ENCODE measurements around the gene MAP4K3. TPM values are rescaled to one million over a fixed set of nuclear protein-coding genes. Genes with fewer than 3 reads are reported as not detected.
A peak's percentile ranks its signal among the peaks of the same experiment; 100 is the strongest.

The MAP4K3 gene
- total and polyA plus RNA-seq, 9 of the 15 experiments (the other 6 are each of a cell fraction or from before 2014, with no cell fraction given), result 3.1 to 30.0 (median 16.9) TPM

DNA sequence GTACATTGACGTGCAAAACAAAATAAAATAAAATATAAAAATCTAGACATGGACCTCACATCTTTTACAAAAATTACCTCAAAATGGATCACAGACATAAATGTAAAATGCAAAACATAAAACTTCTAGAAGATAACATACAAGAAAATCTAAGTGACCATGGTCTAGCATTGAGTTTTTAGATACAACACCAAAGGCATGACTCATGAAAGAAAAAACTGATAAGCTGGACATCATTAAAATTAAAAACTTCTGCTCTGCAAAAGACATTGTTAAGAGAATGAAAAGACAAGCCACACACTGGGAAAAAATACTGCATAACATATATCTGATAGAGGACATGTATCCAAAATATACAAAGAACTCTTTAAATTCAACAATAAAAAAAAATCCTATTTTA is 14.4 kb downstream of the MAP4K3 start:
- TF ChIP-seq ARID1B (IDR thresholded peaks at IDR 0.05), result peak; percentile 54; the same call in 1 of the 2 replicates
- TF ChIP-seq, protein P1, sequence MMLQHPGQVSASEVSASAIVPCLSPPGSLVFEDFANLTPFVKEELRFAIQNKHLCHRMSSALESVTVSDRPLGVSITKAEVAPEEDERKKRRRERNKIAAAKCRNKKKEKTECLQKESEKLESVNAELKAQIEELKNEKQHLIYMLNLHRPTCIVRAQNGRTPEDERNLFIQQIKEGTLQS (IDR thresholded peaks at IDR 0.05), result peak; percentile 67
- TF ChIP-seq, protein P1 (CRISPR knock-in tag; conservative IDR thresholded peaks at IDR 0.05), result no peak
- TF ChIP-seq NFE2 (IDR thresholded peaks at IDR 0.05; ENCODE audit: low read depth), result peak; percentile 35; the same call in 1 of the 2 replicates
- peak; percentile 74 for TF ChIP-seq FOSL1 (tag; conservative IDR thresholded peaks at IDR 0.05)
- TF ChIP-seq, protein P2, sequence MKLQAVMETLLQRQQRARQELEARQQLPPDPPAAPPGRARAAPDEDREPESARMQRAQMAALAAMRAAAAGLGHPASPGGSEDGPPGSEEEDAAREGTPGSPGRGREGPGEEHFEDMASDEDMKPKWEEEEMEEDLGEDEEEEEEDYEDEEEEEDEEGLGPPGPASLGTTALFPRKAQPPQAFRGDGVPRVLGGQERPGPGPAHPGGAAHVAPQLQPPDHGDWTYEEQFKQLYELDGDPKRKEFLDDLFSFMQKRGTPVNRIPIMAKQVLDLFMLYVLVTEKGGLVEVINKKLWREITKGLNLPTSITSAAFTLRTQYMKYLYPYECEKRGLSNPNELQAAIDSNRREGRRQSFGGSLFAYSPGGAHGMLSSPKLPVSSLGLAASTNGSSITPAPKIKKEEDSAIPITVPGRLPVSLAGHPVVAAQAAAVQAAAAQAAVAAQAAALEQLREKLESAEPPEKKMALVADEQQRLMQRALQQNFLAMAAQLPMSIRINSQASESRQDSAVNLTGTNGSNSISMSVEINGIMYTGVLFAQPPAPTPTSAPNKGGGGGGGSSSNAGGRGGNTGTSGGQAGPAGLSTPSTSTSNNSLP (IDR thresholded peaks at IDR 0.05; ENCODE audit: borderline replicate concordance, low read depth, low read length), result 0 out of 2 replicates have a peak, but pooled peaks have one; percentile 54
- TF ChIP-seq, protein P3, sequence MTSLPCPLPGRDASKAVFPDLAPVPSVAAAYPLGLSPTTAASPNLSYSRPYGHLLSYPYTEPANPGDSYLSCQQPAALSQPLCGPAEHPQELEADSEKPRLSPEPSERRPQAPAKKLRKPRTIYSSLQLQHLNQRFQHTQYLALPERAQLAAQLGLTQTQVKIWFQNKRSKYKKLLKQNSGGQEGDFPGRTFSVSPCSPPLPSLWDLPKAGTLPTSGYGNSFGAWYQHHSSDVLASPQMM (CRISPR knock-in tag; IDR thresholded peaks at IDR 0.05), result no peak
- 0 out of 2 replicates have a peak, but pooled peaks have one; percentile 14 for TF ChIP-seq C11orf30 (IDR thresholded peaks at IDR 0.05; ENCODE audit: low read depth)
- TF ChIP-seq SMARCA4 (IDR thresholded peaks at IDR 0.05), result peak; percentile 67
- no peak for TF ChIP-seq DDX20 (tag; IDR thresholded peaks at IDR 0.05; ENCODE audit: low read depth)
- TF ChIP-seq DPF2 (IDR thresholded peaks at IDR 0.05), result peak; percentile 70
- peak; percentile 59; the same call in 1 of the 2 replicates for TF ChIP-seq SMARCE1 (IDR thresholded peaks at IDR 0.05)
- TF ChIP-seq PRPF4 (IDR thresholded peaks at IDR 0.05; ENCODE audit: insufficient read depth, low read depth, low read length, poor library complexity, severe bottlenecking), result no peak
- TF ChIP-seq JUND (IDR thresholded peaks at IDR 0.05; ENCODE audit: borderline replicate concordance, low read depth, low read length), result peak; percentile 58; the same call in 1 of the 2 replicates
- TF ChIP-seq JUND (tag; IDR thresholded peaks at IDR 0.05; ENCODE audit: borderline replicate concordance, low read depth, low read length), result peak; percentile 72; the same call in 2 of the 3 replicates
- H3K36me3 ChIP-seq (ENCODE audit: control insufficient read depth, insufficient read depth, low read length), result no peaks in the 10 kb centered on the region
- H2AFZ ChIP-seq (ENCODE audit: low read depth, low read length), result no peak overlapping the region
- no peaks in the 10 kb centered on the region for H3K9me3 ChIP-seq (replicated peaks; ENCODE audit: control insufficient read depth, insufficient read depth, low read depth, low read length)
- H3K9ac ChIP-seq (ENCODE audit: insufficient read depth in 1 of 2, low read depth in 2 of 2, low read length in 2 of 2), result no peak overlapping the region
- H3K4me3 ChIP-seq, result no peak overlapping the region
- ChIA-PET CTCF (ENCODE audit: low intra/inter-chr PET ratio) (no interaction called here), POLR2A (interaction anchor here (0.9 to 1.6 kb wide), 3 partner anchors 11 to 21 kb away, joined by 3 to 7 read pairs (median 3); no protein-coding TSS in a partner anchor)
- H3K9me1 ChIP-seq (ENCODE audit: control insufficient read depth, insufficient read depth, low read length), result no peaks in the 10 kb centered on the region
- ATAC-seq (no peak), FAIRE-seq (no peak), DNase-seq (ENCODE audit: extremely low read depth in 1 of 4, low spot score in 3 of 4) (no peak)
- H3K27me3 ChIP-seq (ENCODE audit: control insufficient read depth in 2 of 2, insufficient read depth in 2 of 2, low read length in 2 of 2), result no peaks in the 10 kb centered on the region
- in situ Hi-C loops (cut with MboI) (no loop called here), intact Hi-C loops (cut with micrococcal nuclease) (no loop called here)
- H3K4me1 ChIP-seq (replicated peaks in 1 of 2; ENCODE audit: control insufficient read depth in 2 of 2, insufficient read depth in 2 of 2, low read length in 2 of 2), result peaks cover 10 to 36% of the 10 kb centered on the region in 2 experiments
- H3K79me2 ChIP-seq (ENCODE audit: control insufficient read depth, insufficient read depth, low read length), result peaks cover 99% of the 10 kb centered on the region
- BruUV-seq (replicated peaks), result no TSS peak
- WGBS (ENCODE audit: insufficient coverage, low coverage, missing lambda C conversion rate), result 56% methylated on average over 1 of the region's 1 CpG
- H3K27ac ChIP-seq (ENCODE audit: extremely low read depth, low read depth, low read length), result peak overlapping the region; percentile 38; the same call in 1 of the 3 replicates
- H4K20me1 ChIP-seq (replicated peaks; ENCODE audit: control insufficient read depth, insufficient read depth, low read length), result peaks cover 18% of the 10 kb centered on the region
- H3K4me2 ChIP-seq (ENCODE audit: insufficient read depth, low read length), result no peak overlapping the region
